HG02981 (cell line): ENCODE results near the gene CCDC148.
A peak's percentile ranks its signal among the peaks of the same experiment; 100 is the strongest.
"Not testable (repeated sequence)": the region's sequence is repeated elsewhere in the genome, so short reads cannot be mapped to it uniquely, and the experiment has no call there.

Experiments used
- ATAC-seq: cut with Tn5 transposase; IDR thresholded peaks from one replicate; pipeline ENCODE4 v1.9.1; 2021; ENCODE audit warnings: mild to moderate bottlenecking, moderate library complexity; ENCODE audit not compliant: unreplicated experiment

Gene CCDC148

GRCh38 chr2:158484892-158485556 is 28.5 kb upstream of the CCDC148 start:
- ATAC-seq, result peak; percentile 62

- ATAC-seq, result no peak
Observed at GRCh38 chr2:158482594-158482993, 26.0 kb upstream of the CCDC148 start.

GRCh38 chr2:158481116-158481515 is 24.6 kb upstream of the CCDC148 start:
- no peak for ATAC-seq

GRCh38 chr2:158478816-158479215 is 22.3 kb upstream of the CCDC148 start:
- no peak for ATAC-seq

GRCh38 chr2:158478237-158478636 is 21.7 kb upstream of the CCDC148 start:
- no peak for ATAC-seq

- ATAC-seq, result no peak
Observed at GRCh38 chr2:158477202-158477601, 20.6 kb upstream of the CCDC148 start.

DNA sequence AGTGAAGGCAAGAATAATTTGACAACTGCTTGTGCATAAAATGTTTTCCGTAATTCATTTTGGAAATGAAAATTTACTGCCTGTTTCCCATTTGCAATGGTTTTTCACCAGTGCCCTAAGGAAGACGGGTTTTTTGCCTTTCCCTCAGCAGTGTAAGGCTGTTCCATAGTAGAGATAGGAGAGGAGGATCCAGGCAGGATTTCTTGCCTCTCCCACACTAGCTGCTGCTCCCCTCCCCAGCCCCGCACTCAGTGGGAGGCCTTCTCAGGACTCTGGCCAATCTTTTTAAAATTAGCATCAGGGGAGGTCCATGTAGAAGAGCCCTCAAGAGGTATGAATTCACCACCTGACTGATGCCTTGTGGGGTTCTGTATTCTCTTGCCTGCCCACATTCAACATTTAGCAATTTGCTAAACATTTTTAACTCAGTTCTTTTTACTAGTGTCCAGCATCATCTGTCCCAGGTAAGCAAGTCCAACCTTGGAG is 18.0 kb upstream of the CCDC148 start:
- ATAC-seq, result not testable (repeated sequence)

DNA sequence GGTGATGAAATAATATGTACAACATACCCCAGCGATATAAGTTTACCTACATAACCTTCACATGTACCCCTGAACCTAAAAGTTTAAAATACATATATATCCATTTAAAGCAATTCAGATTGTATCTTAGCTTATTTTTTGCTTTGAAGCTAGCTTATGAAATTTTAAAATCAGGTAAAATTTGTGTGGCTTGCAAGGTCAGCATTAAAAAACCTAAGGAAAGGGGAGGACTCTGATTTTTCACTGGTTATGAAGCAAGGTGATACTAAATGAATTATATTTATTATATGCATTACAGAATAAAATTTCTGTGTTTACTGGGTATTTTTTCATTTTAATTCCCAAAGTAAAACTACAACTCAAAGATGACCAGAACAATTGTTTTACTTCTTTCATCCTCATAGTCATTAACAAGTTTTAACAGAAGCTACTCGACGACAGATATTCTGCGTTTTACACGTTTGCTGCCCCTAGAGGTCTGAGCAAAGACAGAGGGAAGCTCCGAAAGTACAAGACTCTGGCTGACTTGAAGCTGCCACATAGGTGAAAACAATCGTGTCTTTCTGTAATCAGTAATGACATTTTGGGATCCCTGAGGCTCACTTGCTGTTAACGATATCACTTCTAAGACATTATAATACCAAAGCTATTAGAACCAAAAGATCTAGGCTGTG is 17.3 kb upstream of the CCDC148 start:
- no peak for ATAC-seq

- ATAC-seq, result not testable (repeated sequence)
Observed at GRCh38 chr2:158473300-158473699, 16.7 kb upstream of the CCDC148 start.

DNA sequence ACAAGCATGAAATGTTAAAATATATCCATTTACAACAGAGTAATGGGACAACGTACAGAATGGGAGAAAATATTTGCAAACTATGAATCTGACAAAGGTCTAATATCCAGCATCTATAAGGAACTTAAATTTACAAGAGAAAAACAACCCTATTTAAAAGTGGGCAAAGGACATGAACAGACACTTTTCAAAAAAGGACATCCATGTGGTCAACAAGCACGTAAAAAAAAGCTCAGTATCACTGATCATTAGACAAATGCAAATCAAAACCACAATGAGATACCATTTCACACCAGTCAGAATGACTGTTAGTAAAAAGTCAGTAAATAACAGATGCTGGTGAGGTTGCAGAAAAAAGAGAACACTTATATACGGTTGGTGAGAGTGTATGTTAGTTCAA is 16.3 kb upstream of the CCDC148 start:
- ATAC-seq, result not testable (repeated sequence)

DNA sequence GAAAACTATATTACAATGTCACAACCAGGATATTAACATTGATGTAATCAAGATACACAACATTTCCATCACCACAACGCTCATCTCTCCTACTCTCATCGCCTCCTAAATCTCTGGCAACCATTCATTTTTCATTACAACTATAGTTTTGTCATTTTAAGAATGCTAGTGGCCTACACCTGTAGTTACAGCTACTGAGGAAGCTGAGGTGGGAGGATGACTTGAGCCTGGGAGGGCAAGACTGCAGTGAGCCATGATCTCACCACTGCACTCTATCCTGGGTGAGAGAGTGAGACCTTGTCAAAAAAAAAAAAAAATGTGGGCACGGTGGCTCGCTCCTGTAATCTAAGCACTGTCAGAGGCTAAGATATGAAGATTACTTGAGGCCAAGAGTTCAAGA is 10.7 kb upstream of the CCDC148 start:
- ATAC-seq, result no peak

- ATAC-seq, result peak; percentile 81
Observed at GRCh38 chr2:158464426-158465281, 8.1 kb upstream of the CCDC148 start.

GRCh38 chr2:158463496-158464095 is 7.0 kb upstream of the CCDC148 start:
- no peak for ATAC-seq

GRCh38 chr2:158460632-158461297 is 4.2 kb upstream of the CCDC148 start:
- no peak for ATAC-seq

- no peak for ATAC-seq
Observed at GRCh38 chr2:158459161-158460003, 2.8 kb upstream of the CCDC148 start.

DNA sequence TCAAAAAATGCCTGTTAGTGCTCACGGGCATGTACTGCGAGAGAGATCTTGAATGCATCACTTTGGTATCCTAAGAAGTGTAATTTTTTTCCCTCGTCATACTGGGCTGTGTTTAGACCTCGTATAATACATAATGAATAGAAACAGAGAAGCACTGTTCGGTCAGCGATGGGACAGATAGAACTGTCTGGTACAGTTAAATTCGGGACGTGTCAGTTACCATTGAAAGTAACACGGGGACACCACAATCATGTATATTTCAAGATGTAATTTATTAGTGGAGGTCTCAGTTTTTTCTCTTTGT is 2.0 kb upstream of the CCDC148 start:
- no peak for ATAC-seq

- peak; percentile 51 for ATAC-seq
Observed at GRCh38 chr2:158457826-158458616, 1.5 kb upstream of the CCDC148 start.

GRCh38 chr2:158457092-158457825 is 706 bp upstream of the CCDC148 start:
- peak; percentile 26 for ATAC-seq
